HG03135 (cell line): ENCODE results near the gene DNAJC28.
"Not testable (repeated sequence)": the region's sequence is repeated elsewhere in the genome, so short reads cannot be mapped to it uniquely, and the experiment has no call there.

Experiments used
- ATAC-seq: cut with Tn5 transposase; IDR thresholded peaks from one replicate; pipeline ENCODE4 v1.9.1; 2021; ENCODE audit warnings: mild to moderate bottlenecking, moderate library complexity; ENCODE audit not compliant: unreplicated experiment

DNAJC28 gene

DNA sequence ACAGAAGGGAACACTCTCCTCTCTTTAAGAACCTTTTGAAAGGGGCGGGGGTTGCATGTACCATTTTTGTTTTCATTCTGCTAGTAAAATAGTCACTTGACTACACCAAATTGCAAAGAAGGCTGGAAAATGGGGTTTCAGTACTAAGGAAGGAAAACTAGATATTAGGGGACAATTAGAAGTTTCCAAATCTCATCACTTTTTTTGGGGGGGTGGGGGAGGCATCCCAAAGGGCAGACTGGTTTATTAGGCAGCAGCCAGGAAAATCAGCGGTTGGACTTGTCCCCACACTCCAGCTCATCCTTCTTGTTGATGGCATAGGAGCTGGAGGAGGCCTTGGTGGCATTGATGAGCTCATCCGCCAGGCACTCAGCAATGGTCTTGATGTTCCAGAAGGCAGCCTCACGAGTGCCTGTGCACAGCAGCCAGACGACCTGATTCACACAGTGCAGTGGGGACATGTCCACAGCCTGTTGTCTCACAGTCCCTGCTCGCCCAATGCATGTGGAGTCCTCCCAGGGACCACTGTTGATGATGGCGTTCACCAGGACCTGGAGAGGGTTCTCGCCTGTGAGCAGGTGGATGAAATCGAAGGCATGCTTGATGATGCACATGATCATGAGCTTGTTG lies 10.1 kb downstream of the DNAJC28 start:
- ATAC-seq = no peak

- ATAC-seq = no peak
These were observed 10.9 kb downstream of the DNAJC28 start for GRCh38 chr21:33480481-33481103.

DNA sequence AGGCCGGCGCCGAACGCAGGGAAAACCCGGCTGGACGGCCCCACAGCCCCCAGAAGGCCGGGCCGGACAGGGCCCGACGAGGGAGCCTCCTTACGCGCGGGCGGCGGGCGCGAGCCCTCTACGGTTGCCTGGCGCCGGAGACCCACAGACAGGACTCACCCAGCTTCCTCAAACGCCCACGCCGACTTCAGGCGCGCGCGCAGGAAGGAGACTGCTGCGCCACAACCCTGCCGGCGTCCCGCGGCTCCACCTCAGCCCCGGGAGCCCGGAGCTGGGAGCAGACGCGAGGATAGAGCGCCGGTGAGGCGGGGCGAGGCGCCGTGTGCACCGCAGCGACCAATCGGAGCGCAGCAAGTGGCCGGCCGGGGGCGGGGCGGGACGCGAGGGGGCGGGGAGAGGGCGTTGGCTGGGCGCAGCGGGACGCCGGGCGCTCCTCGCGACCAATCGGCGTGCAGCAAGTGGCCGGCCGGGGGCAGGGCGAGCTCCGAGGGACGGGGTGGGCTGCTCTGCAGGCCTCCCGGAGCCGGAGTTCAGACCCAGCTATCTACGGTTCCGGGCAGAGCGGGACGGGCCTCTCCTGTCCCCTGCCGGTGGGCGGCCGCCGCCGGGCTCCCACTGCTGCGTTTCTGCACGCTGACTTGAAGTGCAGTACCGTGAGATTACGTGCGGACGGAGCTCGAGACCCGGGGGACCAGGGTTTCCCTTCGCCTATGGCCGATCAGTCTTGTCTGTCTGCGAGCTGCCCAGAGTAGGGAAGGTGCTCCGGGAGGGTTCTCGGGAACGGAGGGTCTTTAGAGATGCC lies 11.6 kb downstream of the DNAJC28 start, which contains the start of gene TMEM50B:
TSS of gene TMEM50B (minus strand) at position 296 of the 802 bp plus-strand sequence. CDS start 11,089 bp downstream, outside the sequence.
- ATAC-seq = peak; percentile 83

DNA sequence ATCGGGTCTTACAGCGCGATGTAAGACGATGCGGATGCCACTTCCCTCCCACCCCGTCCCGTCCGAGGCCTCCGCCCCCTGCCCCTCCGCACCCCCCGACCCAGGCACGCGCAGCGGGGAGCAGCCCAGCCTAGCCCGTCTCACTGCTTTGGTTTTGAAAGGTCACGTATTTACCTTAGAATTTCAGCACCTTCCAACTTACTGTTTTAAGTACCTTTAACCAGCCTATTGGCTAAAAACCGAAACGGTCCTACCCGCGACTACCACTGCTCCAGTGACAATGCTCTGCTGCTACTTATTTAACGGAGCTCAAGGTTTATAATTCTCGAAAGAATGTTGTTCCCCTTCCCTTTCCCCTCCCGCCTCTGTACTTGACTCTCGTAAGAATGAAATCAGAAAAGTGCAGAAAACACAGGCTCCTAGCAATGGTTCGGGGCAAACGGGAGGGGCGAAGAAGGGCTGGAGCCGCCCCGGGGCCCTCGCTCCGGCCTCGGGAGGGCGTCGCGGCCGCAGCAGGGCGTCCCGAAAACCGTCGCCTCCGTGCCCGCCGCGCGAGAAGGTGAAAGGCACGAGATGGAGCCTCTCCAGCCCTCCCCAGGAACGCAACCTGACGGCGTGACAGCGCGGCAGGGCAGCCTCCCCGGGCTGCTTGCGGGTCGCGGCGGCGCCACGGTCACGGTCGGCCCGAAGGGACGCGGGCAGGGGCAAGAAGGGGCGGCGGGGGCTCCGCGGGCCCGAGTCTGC lies 12.4 kb downstream of the DNAJC28 start:
- peak; percentile 28 for ATAC-seq

GRCh38 chr21:33478182-33478581 lies 13.3 kb downstream of the DNAJC28 start:
- no peak for ATAC-seq

DNA sequence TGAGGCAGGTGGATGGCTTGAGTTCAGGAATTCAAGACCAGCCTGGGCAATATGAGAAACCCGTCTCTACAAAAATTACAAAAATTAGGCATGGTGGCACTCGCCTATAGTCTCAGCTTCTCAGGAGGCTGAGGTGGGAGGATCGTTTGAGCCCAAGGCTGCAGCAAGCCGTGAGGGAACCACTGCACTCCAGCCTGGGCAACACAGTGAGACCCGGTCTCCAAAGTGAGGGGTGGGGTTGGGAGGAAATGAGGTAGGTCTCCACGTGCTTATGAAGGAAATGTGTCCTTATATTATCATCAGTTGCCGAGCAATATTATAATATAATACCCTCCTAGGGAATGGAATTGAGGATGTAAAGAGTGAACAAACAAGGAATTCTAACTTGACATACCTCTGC lies 14.4 kb downstream of the DNAJC28 start:
- ATAC-seq = no peak

- no peak for ATAC-seq
These were observed 18.2 kb downstream of the DNAJC28 start for GRCh38 chr21:33473344-33473743.

DNA sequence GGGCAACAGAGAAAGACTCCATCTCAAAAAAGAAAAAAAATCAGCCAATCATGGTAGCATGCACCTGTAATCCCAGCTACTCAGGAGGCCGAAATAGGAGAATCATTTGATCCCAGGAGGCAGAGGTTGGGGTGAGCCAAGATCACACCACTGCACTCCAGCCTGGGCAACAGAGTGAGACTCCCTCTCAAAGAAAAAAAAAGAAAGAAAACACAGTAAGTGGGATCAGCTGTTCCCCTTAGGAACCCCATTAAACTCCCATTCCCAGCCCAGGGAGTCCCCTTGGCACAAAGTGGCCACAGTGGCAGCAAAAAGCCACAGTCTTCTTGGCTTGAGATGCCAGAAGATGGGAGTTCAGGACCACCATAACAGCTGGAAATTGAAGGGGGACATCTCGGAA lies 20.8 kb downstream of the DNAJC28 start:
- no peak for ATAC-seq

- not testable (repeated sequence) for ATAC-seq
These were observed 22.3 kb downstream of the DNAJC28 start for GRCh38 chr21:33469183-33469582.

- ATAC-seq = no peak
These were observed 29.8 kb downstream of the DNAJC28 start for GRCh38 chr21:33461538-33462250.

DNA sequence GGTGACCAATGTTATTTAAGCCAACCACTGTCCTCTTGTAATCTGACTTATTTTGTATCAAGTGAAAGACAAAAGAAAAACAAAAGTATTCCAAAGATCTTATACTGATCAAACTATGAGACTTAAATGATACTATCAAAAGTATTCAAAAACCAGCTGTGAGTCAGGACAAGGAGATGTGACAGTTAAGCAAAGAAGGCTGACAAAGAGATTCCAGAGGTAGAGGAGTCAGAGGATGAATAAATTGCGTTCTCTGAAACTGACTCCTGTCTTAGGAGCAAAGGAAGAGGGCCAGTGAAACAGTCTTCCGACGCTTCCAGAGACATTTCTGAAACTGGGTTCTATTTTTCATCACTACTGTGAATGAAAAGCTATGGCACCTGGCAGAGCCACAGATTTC lies 32.7 kb downstream of the DNAJC28 start:
- no peak for ATAC-seq

GRCh38 chr21:33455686-33456446 lies 35.6 kb downstream of the DNAJC28 start:
- no peak for ATAC-seq

GRCh38 chr21:33452362-33452761 lies 39.2 kb downstream of the DNAJC28 start:
- no peak for ATAC-seq

DNA sequence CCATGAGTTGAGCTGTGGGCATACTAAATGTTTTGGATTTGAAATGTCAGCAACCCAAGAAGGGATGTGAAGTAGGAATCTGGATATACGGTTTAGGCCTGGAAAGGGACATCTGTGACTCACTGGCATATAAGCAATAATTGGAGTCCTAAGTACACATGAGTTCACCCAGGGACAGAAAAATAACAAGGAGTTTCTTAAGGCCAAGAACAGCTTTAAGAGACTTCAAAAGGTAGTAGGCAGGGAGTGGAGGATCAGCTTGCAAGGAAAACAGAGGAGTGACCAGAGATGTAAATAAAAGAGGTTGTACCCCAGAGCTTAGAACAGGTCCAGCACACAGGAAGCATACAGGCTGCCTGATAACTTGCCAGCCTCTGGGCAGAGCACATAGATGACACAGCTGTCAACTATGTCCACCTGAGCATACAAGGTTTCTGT lies 39.9 kb downstream of the DNAJC28 start:
- no peak for ATAC-seq

DNA sequence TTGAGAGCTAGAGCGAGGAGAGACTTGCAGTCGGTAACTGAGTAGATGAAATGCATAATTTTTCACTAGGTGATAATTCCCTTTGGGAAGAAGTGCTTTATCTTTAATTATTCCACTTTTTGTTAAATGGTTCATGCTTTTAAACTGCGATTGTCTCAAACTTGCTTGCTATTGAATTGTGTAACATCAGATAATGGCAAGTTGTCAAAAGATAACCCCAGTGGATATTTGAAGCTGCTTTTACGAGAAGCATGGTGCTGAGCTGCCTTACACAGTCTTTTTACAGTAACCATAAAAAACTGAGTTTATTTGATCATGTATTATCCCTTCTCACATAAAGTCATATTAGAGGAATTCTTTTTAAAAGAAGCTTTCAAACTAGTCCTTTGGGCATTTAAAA lies 41.9 kb downstream of the DNAJC28 start:
- ATAC-seq = no peak

DNA sequence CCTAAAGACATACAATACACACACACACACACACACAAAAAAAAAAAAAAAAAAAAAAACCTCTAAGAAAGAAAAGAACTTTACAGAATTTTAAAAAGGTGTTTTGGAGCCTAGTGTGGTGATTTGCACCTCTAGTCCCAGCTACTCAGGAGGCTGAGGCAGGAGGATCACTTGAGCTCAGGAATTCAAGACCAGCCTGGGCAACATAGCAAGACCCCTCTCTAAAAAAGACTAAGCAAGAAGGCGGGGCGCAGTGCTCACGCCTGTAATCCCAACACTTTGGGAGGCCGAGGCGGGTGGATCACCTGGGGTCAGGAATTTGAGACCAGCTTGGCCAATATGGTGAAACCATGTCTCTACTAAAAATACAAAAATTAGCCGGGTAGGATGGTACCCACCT lies 44.9 kb downstream of the DNAJC28 start:
- ATAC-seq = not testable (repeated sequence)

DNA sequence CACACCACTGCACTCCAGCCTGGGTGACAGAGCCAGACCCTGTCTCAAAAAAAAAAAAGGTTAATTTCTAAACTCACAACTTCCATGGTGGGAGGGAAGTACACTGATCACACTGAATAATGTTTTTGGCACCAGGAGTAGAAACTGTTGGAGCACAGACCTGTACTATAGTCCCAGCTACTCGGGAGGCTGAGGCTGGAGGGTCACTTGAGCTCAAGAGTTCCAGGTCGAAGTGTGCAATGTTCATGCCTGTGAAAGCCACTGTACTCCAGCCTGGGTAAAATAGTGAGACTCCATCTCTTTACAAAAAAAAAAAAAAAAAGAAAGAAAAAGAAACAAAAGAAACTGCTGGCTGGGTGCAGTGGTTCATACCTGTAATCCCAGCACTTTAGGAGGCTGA lies 47.0 kb downstream of the DNAJC28 start:
- no peak for ATAC-seq

DNA sequence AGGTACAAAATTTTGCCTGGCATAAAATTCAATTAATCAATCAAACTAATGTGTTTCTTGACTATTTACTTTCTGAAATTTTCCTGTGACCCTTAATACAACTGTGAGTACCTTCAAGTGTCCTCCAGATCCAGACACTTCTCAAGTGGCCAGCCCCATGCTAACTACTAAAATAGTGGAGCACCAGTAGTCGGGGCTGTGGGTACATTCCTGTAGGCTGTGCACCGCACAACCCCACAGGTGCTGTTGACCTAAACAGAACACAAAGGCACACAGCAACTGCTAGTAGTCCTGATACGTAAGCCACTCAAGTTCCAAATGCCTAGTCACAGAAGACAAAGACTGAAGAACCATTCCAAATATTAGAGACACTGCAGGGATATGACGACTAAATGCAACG lies 48.3 kb downstream of the DNAJC28 start:
- ATAC-seq = no peak
